Stimulated activated naive CD8-positive, alpha-beta T cell treated with anti-CD3 and anti-CD28 coated beads, Interleukin-15, amount 100 ng/mL, for 72 hours (primary cell): ENCODE data around the gene SLC35G2.
"Not testable (repeated sequence)": the region's sequence is repeated elsewhere in the genome, so short reads cannot be mapped to it uniquely, and the experiment has no call there.

Experiments used
- ATAC-seq: fragments of 150-1000 bp; cut with Tn5 transposase; 2 replicates; pipeline ENCODE4 v1.10.0; 2021; ENCODE audit warnings: mild to moderate bottlenecking, moderate library complexity
- DNase-seq, 2 donors: peaks; one replicate each; pipeline ENCODE4 v3.0.0; 2021 to 2022
- H3K27ac Mint-ChIP-seq, 2 donors: one replicate each; pipeline ENCODE4 v1.8.0; 2022; ENCODE audit warnings: mild to moderate bottlenecking in 2 of 2, mixed read lengths in 2 of 2, moderate library complexity in 2 of 2
- H3K27me3 Mint-ChIP-seq: one replicate; pipeline ENCODE4 v1.8.0; 2022; ENCODE audit warnings: mixed read lengths
- H3K4me1 Mint-ChIP-seq: one replicate; pipeline ENCODE4 v1.8.0; 2022; ENCODE audit warnings: mild to moderate bottlenecking, mixed read lengths
- H3K4me3 Mint-ChIP-seq, 2 donors: one replicate each; pipeline ENCODE4 v1.8.0; 2022; ENCODE audit warnings: mild to moderate bottlenecking in 2 of 2, mixed read lengths in 2 of 2, moderate library complexity in 1 of 2
- H3K9me3 Mint-ChIP-seq, 2 donors: one replicate each; pipeline ENCODE4 v1.8.0; 2022; ENCODE audit warnings: mixed read lengths in 2 of 2

Gene SLC35G2

DNA sequence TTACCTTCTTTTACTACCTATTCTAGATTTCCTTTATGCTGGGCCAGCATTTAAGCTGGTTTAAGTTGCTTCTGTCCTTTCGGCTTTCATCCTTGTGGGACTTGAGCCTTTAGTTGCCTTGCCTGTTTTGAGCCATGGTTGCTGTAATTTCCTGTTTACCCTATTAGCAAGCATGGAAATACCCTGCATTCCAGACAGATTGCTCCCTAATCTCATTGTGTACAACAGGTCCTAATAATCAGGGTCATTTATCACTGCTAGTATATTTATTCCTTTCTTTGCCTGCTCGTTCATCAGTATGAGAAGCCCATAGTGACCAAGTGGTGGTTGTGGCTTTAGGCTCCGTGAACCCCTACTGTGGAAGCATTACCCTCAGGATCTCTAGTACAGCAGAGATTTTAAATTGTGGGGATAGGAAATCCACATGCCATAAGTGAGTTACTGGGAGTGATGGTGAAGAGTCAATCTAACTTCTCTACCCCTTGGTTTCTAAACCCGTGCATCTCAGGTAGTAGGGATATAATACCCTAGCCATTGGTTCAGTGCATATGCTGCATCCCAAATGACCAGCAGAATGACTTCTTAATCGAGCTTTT is 75.0 kb downstream of the SLC35G2 start:
- Mint-ChIP-seq H3K9me3 (peaks cover 0 to 5% of the 10 kb centered on the region in 2 donors), H3K4me1 (peaks cover 46% of the 10 kb centered on the region), H3K4me3 (no peak overlapping the region), H3K27ac (peak overlapping the region in 1 of 2 donors; percentile 14), H3K27me3 (no peaks in the 10 kb centered on the region)
- DNase-seq (no peak), ATAC-seq (no peak)

DNA sequence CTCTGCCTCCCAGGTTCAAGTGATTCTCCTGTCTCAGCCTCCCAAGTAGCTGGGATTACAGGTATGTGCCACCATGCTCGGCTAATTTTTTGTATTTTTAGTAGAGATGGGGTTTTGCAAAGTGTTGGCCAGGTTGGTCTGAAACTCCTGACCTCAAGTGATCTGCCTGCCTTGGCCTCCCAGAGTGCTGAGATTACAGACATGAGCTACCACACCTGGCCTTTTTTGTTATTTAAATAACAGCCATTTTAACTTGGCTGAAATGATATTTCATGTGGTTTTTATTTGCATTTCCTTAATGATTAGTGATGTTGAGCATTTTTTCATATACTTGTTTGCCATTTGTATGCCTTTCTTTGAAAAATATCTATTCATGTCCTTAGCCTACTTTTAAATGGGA is 78.2 kb downstream of the SLC35G2 start:
- not testable (repeated sequence) for H3K4me3 Mint-ChIP-seq, H3K27me3 Mint-ChIP-seq, H3K27ac Mint-ChIP-seq, ATAC-seq, DNase-seq
- Mint-ChIP-seq H3K9me3 (peaks cover 14 to 20% of the 10 kb centered on the region in 2 donors), H3K4me1 (peaks cover 62% of the 10 kb centered on the region)

DNA sequence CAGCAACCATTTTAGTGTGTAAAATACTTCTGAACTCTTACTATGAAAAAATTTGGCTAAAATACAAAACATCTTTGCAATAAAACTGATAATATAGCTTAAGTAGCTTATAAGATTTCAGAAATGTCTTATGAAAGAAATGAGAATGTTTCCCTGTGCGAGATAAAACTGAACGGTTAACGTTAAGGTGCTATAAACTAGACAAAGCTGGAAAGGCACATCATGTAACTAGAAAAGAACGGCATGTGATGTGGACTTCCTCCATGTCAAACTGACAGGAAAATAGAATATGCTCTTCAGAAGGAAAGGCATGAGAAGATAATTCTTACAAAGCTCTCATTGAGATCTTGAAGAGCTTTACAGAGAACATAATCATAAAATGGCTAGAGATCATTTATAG is 79.6 kb downstream of the SLC35G2 start:
- Mint-ChIP-seq H3K27ac (no peak overlapping the region), H3K4me3 (no peak overlapping the region), H3K4me1 (peaks cover 59% of the 10 kb centered on the region), H3K9me3 (peaks cover 23 to 26% of the 10 kb centered on the region in 2 donors), H3K27me3 (no peaks in the 10 kb centered on the region)
- ATAC-seq (no peak), DNase-seq (no peak)

DNA sequence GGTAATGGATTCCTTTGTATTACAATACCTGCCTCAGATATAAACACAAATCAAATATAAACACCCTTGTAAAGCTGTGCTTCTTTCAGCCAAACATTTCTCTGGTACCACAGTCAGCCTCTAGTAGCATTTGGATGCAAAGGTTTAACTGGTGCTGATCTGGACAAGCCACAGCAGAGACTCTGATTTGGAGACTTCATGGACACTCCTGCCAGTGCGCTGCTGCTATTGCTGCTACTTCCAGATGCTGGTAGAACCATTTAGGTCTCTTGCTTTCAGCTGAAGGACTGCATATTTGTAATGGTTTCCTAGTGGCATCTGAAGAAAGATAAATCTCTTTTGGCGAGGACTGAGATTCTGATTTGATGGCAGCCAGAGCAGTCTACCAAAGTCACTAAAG is 80.0 kb downstream of the SLC35G2 start:
- H3K9me3 Mint-ChIP-seq = peaks cover 27 to 30% of the 10 kb centered on the region in 2 donors
- H3K4me3 Mint-ChIP-seq = no peak overlapping the region
- ATAC-seq (no peak), DNase-seq (no peak)
- peaks cover 55% of the 10 kb centered on the region for H3K4me1 Mint-ChIP-seq
- H3K27me3 Mint-ChIP-seq = no peaks in the 10 kb centered on the region
- no peak overlapping the region for H3K27ac Mint-ChIP-seq

DNA sequence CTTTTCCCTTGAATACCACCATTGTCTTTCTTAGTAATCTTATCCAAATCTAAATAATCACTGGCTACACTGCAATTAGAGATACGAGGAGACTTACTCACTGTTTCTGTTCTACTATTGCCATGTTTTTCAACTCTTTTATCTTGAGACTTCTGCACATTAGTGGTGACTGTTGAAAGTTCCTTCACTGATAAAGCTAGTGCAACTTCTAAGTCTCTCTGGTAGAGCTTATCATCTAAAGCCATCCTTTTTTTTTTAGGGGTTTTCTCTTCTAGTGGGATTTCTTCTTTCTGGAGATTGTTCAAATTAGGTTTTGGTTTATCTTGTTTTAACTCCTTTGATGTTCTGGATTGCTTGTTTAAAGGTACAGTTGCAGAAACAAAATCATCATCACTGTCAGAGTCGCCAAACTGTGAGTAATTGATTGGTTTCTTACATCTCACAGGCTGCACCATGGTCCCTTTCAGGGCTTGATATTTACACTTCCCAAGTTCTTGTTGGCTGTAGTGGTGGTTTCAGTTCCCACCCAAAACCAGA is 80.8 kb downstream of the SLC35G2 start:
- Mint-ChIP-seq H3K4me1 (peaks cover 51% of the 10 kb centered on the region), H3K27me3 (no peaks in the 10 kb centered on the region), H3K9me3 (peaks cover 27 to 30% of the 10 kb centered on the region in 2 donors), H3K4me3 (peak overlapping the region; percentile 4 to 29), H3K27ac (peak overlapping the region; percentile 8 to 38)
- DNase-seq (no peak), ATAC-seq (peak; percentile 61)

DNA sequence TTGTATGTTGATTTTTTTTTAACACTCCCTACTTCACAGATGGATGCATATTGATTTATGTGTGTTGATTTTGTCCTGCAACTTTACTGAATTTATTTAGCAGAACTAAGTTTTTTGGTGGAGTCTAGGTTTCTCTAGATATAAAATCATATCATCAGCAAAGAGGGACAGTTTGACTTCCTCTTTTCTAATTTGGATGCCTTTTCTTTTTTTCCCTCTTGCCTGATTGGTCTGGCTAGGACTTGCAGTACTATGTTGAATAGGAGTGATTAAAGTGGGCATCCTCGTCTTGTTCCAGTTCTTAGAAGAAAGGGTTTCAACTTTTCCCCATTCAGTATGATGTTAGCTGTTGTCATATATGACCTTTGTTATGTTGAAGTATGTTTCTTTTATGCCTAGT is 81.8 kb downstream of the SLC35G2 start:
- not testable (repeated sequence) for H3K4me3 Mint-ChIP-seq, DNase-seq, H3K27ac Mint-ChIP-seq, ATAC-seq, H3K27me3 Mint-ChIP-seq
- peaks cover 27 to 30% of the 10 kb centered on the region in 2 donors for H3K9me3 Mint-ChIP-seq
- H3K4me1 Mint-ChIP-seq = peaks cover 61% of the 10 kb centered on the region

DNA sequence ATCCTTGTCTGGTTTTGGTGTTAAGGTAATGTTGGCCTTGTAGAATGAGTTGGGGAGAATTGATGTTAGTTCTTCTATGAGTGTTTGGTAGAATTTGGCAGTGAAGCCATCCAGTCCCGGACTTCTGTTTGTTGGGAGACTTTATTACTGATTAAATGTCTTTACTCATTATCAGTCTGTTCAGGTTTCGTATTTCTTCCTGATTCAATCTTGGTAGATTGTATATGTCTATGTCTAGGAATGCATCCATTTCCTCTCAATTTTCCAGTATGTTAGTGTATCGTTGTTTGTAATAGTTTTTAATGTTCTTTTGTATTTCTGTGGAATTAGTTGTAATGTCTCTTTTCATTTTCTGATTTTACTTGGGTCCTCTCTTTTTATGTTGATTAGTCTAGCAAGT is 82.5 kb downstream of the SLC35G2 start:
- Mint-ChIP-seq H3K9me3 (peaks cover 27 to 30% of the 10 kb centered on the region in 2 donors), H3K27ac (no peak overlapping the region), H3K4me1 (peaks cover 68% of the 10 kb centered on the region), H3K27me3 (no peaks in the 10 kb centered on the region), H3K4me3 (no peak overlapping the region)
- DNase-seq = no peak
- no peak for ATAC-seq

DNA sequence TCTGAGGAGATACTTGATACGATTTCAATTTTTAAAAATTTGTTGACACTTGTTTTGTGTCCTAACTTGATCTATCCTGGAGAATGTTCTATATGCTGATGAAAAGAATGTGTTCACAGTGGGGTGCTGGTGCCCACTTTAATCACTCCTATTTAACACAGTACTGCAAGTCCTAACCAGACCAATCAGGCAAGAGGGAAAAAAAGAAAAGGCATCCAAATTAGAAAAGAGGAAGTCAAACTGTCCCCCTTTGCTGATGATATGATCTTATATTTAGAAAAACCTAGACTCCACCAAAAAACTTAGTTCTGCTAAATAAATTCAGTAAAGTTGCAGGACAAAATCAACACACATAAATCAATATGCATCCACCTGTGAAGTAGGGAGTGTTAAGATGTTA is 83.6 kb downstream of the SLC35G2 start:
- not testable (repeated sequence) for ATAC-seq, H3K27me3 Mint-ChIP-seq, H3K27ac Mint-ChIP-seq, DNase-seq, H3K4me3 Mint-ChIP-seq
- H3K9me3 Mint-ChIP-seq = peaks cover 27 to 30% of the 10 kb centered on the region in 2 donors
- H3K4me1 Mint-ChIP-seq = peaks cover 79% of the 10 kb centered on the region

DNA sequence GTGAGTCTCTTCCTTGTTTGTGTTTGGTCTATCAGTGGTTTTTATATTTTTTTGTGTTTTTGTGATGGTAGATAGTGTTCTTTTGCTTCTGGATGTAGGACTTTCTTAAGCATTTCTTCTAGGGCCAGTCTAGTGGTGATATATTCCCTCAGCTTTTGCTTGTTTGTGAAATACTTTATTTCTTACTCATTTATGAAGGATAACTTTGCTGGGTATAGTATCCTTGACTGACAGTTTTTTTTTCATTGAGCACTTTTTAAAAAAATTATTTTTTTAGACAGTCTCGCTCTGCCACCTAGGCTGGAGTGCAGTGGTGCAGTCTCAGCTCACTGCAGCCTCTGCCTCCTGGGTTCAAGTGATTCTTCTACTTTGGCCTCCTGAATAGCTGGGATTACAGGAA is 85.0 kb downstream of the SLC35G2 start:
- H3K9me3 Mint-ChIP-seq = peaks cover 27 to 30% of the 10 kb centered on the region in 2 donors
- no peak overlapping the region for H3K4me3 Mint-ChIP-seq
- ATAC-seq = no peak
- H3K27ac Mint-ChIP-seq = no peak overlapping the region
- DNase-seq = no peak
- H3K4me1 Mint-ChIP-seq = peaks cover 85% of the 10 kb centered on the region
- no peaks in the 10 kb centered on the region for H3K27me3 Mint-ChIP-seq

DNA sequence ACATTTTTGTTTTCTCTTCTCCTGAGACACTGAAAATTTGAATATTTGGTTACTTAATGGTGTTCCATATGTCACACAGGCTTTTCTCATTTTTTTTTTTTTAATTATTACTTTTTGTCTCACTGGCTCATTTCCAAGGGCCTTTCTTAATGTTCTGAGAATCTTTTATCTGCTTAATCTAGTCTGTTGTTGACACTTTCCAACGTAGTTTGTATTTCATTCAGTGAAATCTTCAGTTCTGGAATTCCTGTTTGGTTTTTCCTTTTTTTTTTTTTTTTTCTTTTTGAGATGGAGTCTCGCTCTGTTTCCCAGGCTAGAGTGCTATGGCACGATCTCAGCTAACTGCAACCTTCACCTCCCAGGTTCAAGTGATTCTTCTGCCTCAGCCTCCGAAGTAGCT is 85.8 kb downstream of the SLC35G2 start:
- no peak for DNase-seq
- H3K4me1 Mint-ChIP-seq = peaks cover 85% of the 10 kb centered on the region
- H3K9me3 Mint-ChIP-seq = peaks cover 27 to 30% of the 10 kb centered on the region in 2 donors
- no peaks in the 10 kb centered on the region for H3K27me3 Mint-ChIP-seq
- H3K4me3 Mint-ChIP-seq = no peak overlapping the region
- no peak overlapping the region for H3K27ac Mint-ChIP-seq
- no peak for ATAC-seq
